ENCODE results near the gene SMOC1. TPM values are rescaled to one million over a fixed set of nuclear protein-coding genes. Genes with fewer than 3 reads are reported as not detected.

The SMOC1 gene
- total and polyA plus RNA-seq, 7 donors: 0.27 to 1.3 (median 0.74) TPM; not detected in 3

- WGBS, 2 donors: 69 to 70% methylated on average over 8 of the region's 8 CpGs
- no peaks in the 10 kb centered on the region for H3K27me3 ChIP-seq
- peaks cover 0 to 5% (median 0%) of the 10 kb centered on the region in 4 donors for H3K9me3 ChIP-seq
- no peak for TF ChIP-seq POLR2A (IDR thresholded peaks at IDR 0.05)
- no peak for TF ChIP-seq POLR2AphosphoS5 (IDR thresholded peaks at IDR 0.05)
- TF ChIP-seq EP300 (IDR thresholded peaks at IDR 0.05): no peak
- TF ChIP-seq CTCF (IDR thresholded peaks at IDR 0.05): no peak
- no peak for DNase-seq
- no peaks in the 10 kb centered on the region for H3K36me3 ChIP-seq
- H3K4me1 ChIP-seq: no peaks in the 10 kb centered on the region
- intact Hi-C loops (cut with DNase I): no loop called here
- no peak overlapping the region for H3K4me3 ChIP-seq
- H3K27ac ChIP-seq: no peak overlapping the region
Observed at GRCh38 chr14:69891422-69891821, 12.2 kb downstream of the SMOC1 start.

DNA sequence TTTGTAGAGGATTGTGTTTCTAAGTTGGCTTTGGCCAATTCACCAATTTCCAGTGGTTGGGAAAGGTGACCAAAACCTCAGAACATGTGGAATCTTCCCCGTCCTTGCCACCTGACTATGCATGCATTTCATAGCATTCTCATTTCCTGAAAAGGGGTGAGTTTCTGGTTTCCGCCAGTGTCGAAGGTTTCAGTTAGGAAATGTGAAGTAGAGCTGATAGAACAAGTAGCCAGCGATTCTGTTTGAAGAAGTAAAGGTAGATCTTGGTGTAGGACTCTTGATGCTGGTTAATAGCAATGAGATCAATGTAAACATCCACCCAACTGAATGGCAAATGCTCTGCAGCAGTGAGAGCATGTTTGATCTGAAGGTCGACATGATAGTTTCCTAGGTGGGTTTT is 15.9 kb downstream of the SMOC1 start:
- no peak for DNase-seq
- TF ChIP-seq POLR2AphosphoS5 (IDR thresholded peaks at IDR 0.05): no peak
- TF ChIP-seq CTCF (IDR thresholded peaks at IDR 0.05): no peak
- TF ChIP-seq EP300 (IDR thresholded peaks at IDR 0.05): no peak
- TF ChIP-seq POLR2A (IDR thresholded peaks at IDR 0.05): no peak
- intact Hi-C loops (cut with DNase I): no loop called here
- Histone ChIP-seq H3K36me3 (no peaks in the 10 kb centered on the region), H3K4me3 (no peak overlapping the region), H3K4me1 (no peaks in the 10 kb centered on the region), H3K27me3 (no peaks in the 10 kb centered on the region), H3K27ac (no peak overlapping the region), H3K9me3 (peaks cover 0 to 11% (median 5%) of the 10 kb centered on the region in 4 donors)
- 75 to 78% methylated on average over 5 of the region's 5 CpGs for WGBS, 2 donors

DNA sequence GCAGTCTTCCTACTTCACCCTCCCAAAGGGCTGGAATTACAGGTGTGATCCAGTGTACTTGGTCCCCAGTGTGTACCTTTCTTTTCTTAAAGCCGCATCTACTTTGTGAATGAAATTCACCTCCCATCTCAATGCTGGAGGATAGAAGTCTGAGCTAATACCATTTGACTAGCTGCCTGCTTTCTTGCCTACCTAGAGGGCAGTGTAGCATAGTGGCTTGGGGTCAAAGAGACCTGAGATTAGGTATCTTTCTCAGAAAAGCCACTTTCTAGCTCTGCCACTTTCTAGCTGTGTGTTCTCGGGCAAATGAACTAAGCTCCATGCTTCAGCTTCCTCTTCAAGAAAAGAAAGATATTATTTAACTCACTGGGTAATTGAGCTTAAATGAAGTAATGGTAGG is 16.9 kb downstream of the SMOC1 start:
- 91 to 96% methylated on average over 2 of the region's 2 CpGs for WGBS, 2 donors

DNA sequence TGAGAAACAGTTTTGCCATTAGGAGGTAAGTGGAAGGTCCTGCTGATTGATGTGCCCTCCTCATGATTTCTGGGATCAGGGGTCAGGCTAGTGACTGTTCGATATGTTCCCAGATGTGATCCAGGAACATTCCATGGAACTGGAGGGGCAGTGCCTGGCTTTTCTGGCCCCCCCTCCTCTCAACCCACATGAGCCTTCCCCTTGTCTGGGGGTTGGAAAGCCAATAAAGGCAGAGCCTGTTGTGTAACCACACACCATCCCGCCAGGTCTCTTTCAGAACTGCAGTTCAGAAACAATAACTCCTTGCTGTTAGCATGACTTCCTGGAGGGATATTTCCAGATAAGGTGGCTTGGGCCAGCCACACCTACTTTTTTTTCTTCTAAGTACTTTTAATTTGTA is 17.8 kb downstream of the SMOC1 start:
- H3K4me1 ChIP-seq: no peaks in the 10 kb centered on the region
- H3K4me3 ChIP-seq: no peak overlapping the region
- intact Hi-C loops (cut with DNase I): no loop called here
- H3K27ac ChIP-seq: no peak overlapping the region
- H3K27me3 ChIP-seq: no peaks in the 10 kb centered on the region
- DNase-seq: no peak
- no peaks in the 10 kb centered on the region for H3K36me3 ChIP-seq
- TF ChIP-seq CTCF (IDR thresholded peaks at IDR 0.05) (no peak), POLR2AphosphoS5 (IDR thresholded peaks at IDR 0.05) (no peak), EP300 (IDR thresholded peaks at IDR 0.05) (no peak), POLR2A (IDR thresholded peaks at IDR 0.05) (no peak)
- 66 to 89% methylated on average over 2 of the region's 2 CpGs for WGBS, 2 donors
- H3K9me3 ChIP-seq: peaks cover 0 to 11% (median 5%) of the 10 kb centered on the region in 4 donors

More for the DNA sequence above, 16.9 kb downstream of the SMOC1 start:
- intact Hi-C loops (cut with DNase I): no loop called here
- no peaks in the 10 kb centered on the region for H3K27me3 ChIP-seq
- H3K4me1 ChIP-seq: no peaks in the 10 kb centered on the region
- no peak overlapping the region for H3K4me3 ChIP-seq
- TF ChIP-seq CTCF (IDR thresholded peaks at IDR 0.05) (no peak), EP300 (IDR thresholded peaks at IDR 0.05) (no peak), POLR2AphosphoS5 (IDR thresholded peaks at IDR 0.05) (no peak), POLR2A (IDR thresholded peaks at IDR 0.05) (no peak)
- no peak overlapping the region for H3K27ac ChIP-seq
- DNase-seq: no peak
- no peaks in the 10 kb centered on the region for H3K36me3 ChIP-seq
- H3K9me3 ChIP-seq: peaks cover 0 to 11% (median 5%) of the 10 kb centered on the region in 4 donors

- TF ChIP-seq CTCF (IDR thresholded peaks at IDR 0.05): no peak
- Histone ChIP-seq H3K4me3 (no peak overlapping the region), H3K4me1 (no peaks in the 10 kb centered on the region), H3K36me3 (no peaks in the 10 kb centered on the region), H3K27me3 (no peaks in the 10 kb centered on the region), H3K27ac (no peak overlapping the region), H3K9me3 (peaks cover 0 to 11% (median 5%) of the 10 kb centered on the region in 4 donors)
- 64 to 77% methylated on average over 1 of the region's 1 CpG for WGBS, 2 donors
- intact Hi-C loops (cut with DNase I): no loop called here
- no peak for DNase-seq
Observed at GRCh38 chr14:69900603-69901002, 21.4 kb downstream of the SMOC1 start.

Measured in sigmoid colon (tissue), 7 donors.